Tibial nerve (tissue), 4 donors: ENCODE measurements around the gene PLCB3. TPM values are rescaled to one million over a fixed set of nuclear protein-coding genes. Genes with fewer than 3 reads are reported as not detected.

Experiments used
- DNase-seq, 2 donors: peaks; one replicate each; pipeline ENCODE4 v3.0.0-alpha.2; 2019; ENCODE audit warnings: low spot score in 2 of 2
- H3K27ac ChIP-seq, 4 donors: fragments of 200-600 bp; sonication (generic) in 3 of 4; one replicate each; pipeline ENCODE4 v1.5.1; 2017 to 2019; ENCODE audit warnings: mild to moderate bottlenecking in 1 of 4
- H3K27me3 ChIP-seq, 2 donors: fragments of 200-600 bp; sonication (generic) in 1 of 2; one replicate each; pipeline versions ENCODE4 v1.5.1 to v1.6.0; 2017 to 2019
- H3K36me3 ChIP-seq, 3 donors: fragments of 200-600 bp; sonication (generic); one replicate each; pipeline ENCODE4 v1.5.1; 2018 to 2019
- H3K4me1 ChIP-seq, 4 donors: fragments of 200-600 bp; sonication (generic) in 3 of 4; one replicate each; pipeline ENCODE4 v1.5.1; 2017 to 2019
- H3K4me3 ChIP-seq, 4 donors: fragments of 200-600 bp; sonication (generic) in 3 of 4; one replicate each; pipeline ENCODE4 v1.5.1; 2017 to 2019; ENCODE audit warnings: mild to moderate bottlenecking in 1 of 4, moderate library complexity in 1 of 4
- H3K9me3 ChIP-seq, 4 donors: fragments of 200-600 bp; sonication (generic) in 3 of 4; one replicate each; pipeline ENCODE4 v1.5.1; 2017 to 2019
- CTCF ChIP-seq, 5 experiments: fragments of 200-600 bp in 3 of 5; fragments of 450-650 bp in 2 of 5; sonication (generic) in 3 of 5; IDR thresholded peaks; one replicate each; pipeline ENCODE4 v1.5.1; 2016 to 2019; ENCODE audit warnings: antibody characterized with exemption in 5 of 5, mild to moderate bottlenecking in 3 of 5, moderate library complexity in 2 of 5
- EP300 ChIP-seq, 2 donors: sonication (generic); formaldehyde crosslinking; IDR thresholded peaks; one replicate each; pipeline ENCODE4 v1.6.1; 2017; ENCODE audit warnings: antibody characterized with exemption in 2 of 2, mild to moderate bottlenecking in 1 of 2
- POLR2A ChIP-seq, 2 donors: fragments of 450-650 bp; IDR thresholded peaks; one replicate each; pipeline ENCODE4 v1.6.1; 2017; ENCODE audit warnings: antibody characterized with exemption in 2 of 2, mild to moderate bottlenecking in 2 of 2, moderate library complexity in 2 of 2
- WGBS, 2 donors: methylation state at CpG; one replicate each; pipeline ENCODE4 v1.1.5; 2018; 5-methylcytosine and 5-hydroxymethylcytosine counted together
- total RNA-seq, 4 donors: library from RNA; depleted of rRNA; stranded (reverse); fragments of >200 nt; gene quantifications; one replicate each; pipeline ENCODE4 v1.1.0, GENCODE V29; 2016

The PLCB3 gene
- total RNA-seq, 4 donors from 2014 or later, result 18.0 to 44.4 (median 27.1) TPM

GRCh38 chr11:64291752-64292459, 40.6 kb downstream of the PLCB3 start:
- Histone ChIP-seq H3K27ac (no peak overlapping the region), H3K9me3 (no peaks in the 10 kb centered on the region), H3K4me1 (peaks cover 0 to 23% (median 9%) of the 10 kb centered on the region in 4 donors), H3K36me3 (peaks cover 0 to 18% (median 0%) of the 10 kb centered on the region in 3 donors), H3K27me3 (peaks cover 0 to 69% of the 10 kb centered on the region in 2 donors), H3K4me3 (peak overlapping the region in 2 of 4 donors; percentile 23 to 44)
- no peak for DNase-seq
- TF ChIP-seq CTCF (IDR thresholded peaks at IDR 0.05), result no peak
- TF ChIP-seq POLR2A (IDR thresholded peaks at IDR 0.05), result no peak
- no peak for TF ChIP-seq EP300 (IDR thresholded peaks at IDR 0.05)
- 0 to 1% methylated on average over 42 to 52 of the region's 96 CpGs for WGBS, 2 donors

GRCh38 chr11:64292460-64293254, 41.3 kb downstream of the PLCB3 start:
- TF ChIP-seq EP300 (IDR thresholded peaks at IDR 0.05) (no peak), CTCF (IDR thresholded peaks at IDR 0.05) (no peak), POLR2A (IDR thresholded peaks at IDR 0.05) (no peak)
- 23 to 36% methylated on average over 33 to 39 of the region's 42 CpGs for WGBS, 2 donors
- Histone ChIP-seq H3K27me3 (peaks cover 0 to 76% of the 10 kb centered on the region in 2 donors), H3K4me3 (peak overlapping the region in 2 of 4 donors; percentile 23 to 44), H3K27ac (no peak overlapping the region), H3K36me3 (peaks cover 0 to 18% (median 0%) of the 10 kb centered on the region in 3 donors), H3K9me3 (no peaks in the 10 kb centered on the region), H3K4me1 (peaks cover 0 to 26% (median 9%) of the 10 kb centered on the region in 4 donors)
- no peak for DNase-seq

GRCh38 chr11:64294774-64295173, 43.4 kb downstream of the PLCB3 start:
- Histone ChIP-seq H3K4me1 (peaks cover 0 to 36% (median 18%) of the 10 kb centered on the region in 4 donors), H3K4me3 (no peak overlapping the region), H3K36me3 (peaks cover 0 to 2% (median 0%) of the 10 kb centered on the region in 3 donors), H3K9me3 (no peaks in the 10 kb centered on the region), H3K27me3 (peaks cover 2 to 93% of the 10 kb centered on the region in 2 donors), H3K27ac (no peak overlapping the region)
- DNase-seq, result no peak
- WGBS, 2 donors, result 29 to 30% methylated on average over 3 of the region's 3 CpGs
- no peak for TF ChIP-seq CTCF (IDR thresholded peaks at IDR 0.05)
- TF ChIP-seq EP300 (IDR thresholded peaks at IDR 0.05), result no peak
- TF ChIP-seq POLR2A (IDR thresholded peaks at IDR 0.05), result no peak

GRCh38 chr11:64295760-64296159, 44.4 kb downstream of the PLCB3 start:
- no peak overlapping the region for H3K4me3 ChIP-seq
- no peaks in the 10 kb centered on the region for H3K36me3 ChIP-seq
- H3K27me3 ChIP-seq, result peaks cover 2 to 94% of the 10 kb centered on the region in 2 donors
- TF ChIP-seq POLR2A (IDR thresholded peaks at IDR 0.05) (no peak), EP300 (IDR thresholded peaks at IDR 0.05) (no peak), CTCF (IDR thresholded peaks at IDR 0.05) (no peak)
- no peak for DNase-seq
- no peaks in the 10 kb centered on the region for H3K9me3 ChIP-seq
- 88 to 89% methylated on average over 4 of the region's 4 CpGs for WGBS, 2 donors
- H3K27ac ChIP-seq, result no peak overlapping the region
- peaks cover 0 to 46% (median 28%) of the 10 kb centered on the region in 4 donors for H3K4me1 ChIP-seq

- DNase-seq, result no peak
- 32 to 50% methylated on average over 1 of the region's 1 CpG for WGBS, 2 donors
- Histone ChIP-seq H3K4me3 (no peak overlapping the region), H3K4me1 (peaks cover 0 to 48% (median 28%) of the 10 kb centered on the region in 4 donors), H3K27ac (no peak overlapping the region), H3K9me3 (no peaks in the 10 kb centered on the region), H3K36me3 (no peaks in the 10 kb centered on the region), H3K27me3 (peaks cover 2 to 94% of the 10 kb centered on the region in 2 donors)
- no peak for TF ChIP-seq EP300 (IDR thresholded peaks at IDR 0.05)
- TF ChIP-seq POLR2A (IDR thresholded peaks at IDR 0.05), result no peak
- no peak for TF ChIP-seq CTCF (IDR thresholded peaks at IDR 0.05)
Observed at GRCh38 chr11:64296236-64296635, 44.9 kb downstream of the PLCB3 start.
